HG03558 (cell line): Measurements from ENCODE around the gene KCNN1.

Experiments used
- ATAC-seq: cut with Tn5 transposase; IDR thresholded peaks from one replicate; pipeline ENCODE4 v1.9.1; 2021; ENCODE audit warnings: moderate number of reproducible peaks; ENCODE audit not compliant: unreplicated experiment; ENCODE audit errors: extremely low read depth

KCNN1 gene

GRCh38 chr19:17946965-17947784 lies 19.7 kb upstream of the KCNN1 start:
- ATAC-seq = no peak

- ATAC-seq = no peak
Measured at GRCh38 chr19:17947815-17948513, 18.9 kb upstream of the KCNN1 start.

DNA sequence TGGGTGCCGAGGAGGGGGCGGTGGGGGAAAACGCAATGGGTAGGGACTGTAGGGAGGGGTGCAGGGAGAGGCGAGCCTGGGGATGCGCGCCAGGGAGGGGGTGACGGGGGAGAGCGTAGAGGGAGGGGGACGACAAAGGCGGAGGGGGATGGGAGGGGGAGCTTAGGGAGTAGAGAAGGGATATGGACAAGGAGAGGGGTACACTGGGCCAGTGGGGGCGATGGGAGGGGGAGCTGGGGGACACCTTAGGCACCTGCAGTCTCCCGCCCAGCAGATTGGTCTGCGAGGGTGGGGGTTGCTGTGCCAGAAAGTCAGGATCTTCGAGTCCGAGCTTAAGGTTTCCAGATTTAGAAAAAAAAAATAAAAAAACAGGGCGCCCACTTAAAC lies 18.4 kb upstream of the KCNN1 start:
- no peak for ATAC-seq

- no peak for ATAC-seq
Measured at GRCh38 chr19:17948931-17949930, 17.7 kb upstream of the KCNN1 start.

DNA sequence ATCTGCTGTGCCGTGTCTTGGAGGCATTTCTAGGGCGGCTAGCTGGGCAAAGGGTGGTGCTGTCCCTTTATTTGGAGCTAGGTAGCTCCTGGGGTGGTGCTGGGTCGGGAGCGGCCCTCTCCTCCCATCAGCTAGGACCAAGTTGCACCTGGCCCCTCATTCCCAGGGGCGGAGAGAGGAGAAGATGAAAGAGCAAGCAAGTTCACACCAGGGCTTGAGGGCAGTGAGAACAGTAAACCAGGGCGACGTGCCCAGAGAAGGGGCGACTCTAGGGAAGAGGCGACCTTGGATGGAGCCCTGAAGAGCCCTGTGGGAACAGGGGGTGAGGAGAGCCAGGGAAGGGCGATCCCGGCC lies 17.0 kb upstream of the KCNN1 start:
- ATAC-seq = no peak

GRCh38 chr19:17950310-17951156 lies 16.4 kb upstream of the KCNN1 start:
- no peak for ATAC-seq

DNA sequence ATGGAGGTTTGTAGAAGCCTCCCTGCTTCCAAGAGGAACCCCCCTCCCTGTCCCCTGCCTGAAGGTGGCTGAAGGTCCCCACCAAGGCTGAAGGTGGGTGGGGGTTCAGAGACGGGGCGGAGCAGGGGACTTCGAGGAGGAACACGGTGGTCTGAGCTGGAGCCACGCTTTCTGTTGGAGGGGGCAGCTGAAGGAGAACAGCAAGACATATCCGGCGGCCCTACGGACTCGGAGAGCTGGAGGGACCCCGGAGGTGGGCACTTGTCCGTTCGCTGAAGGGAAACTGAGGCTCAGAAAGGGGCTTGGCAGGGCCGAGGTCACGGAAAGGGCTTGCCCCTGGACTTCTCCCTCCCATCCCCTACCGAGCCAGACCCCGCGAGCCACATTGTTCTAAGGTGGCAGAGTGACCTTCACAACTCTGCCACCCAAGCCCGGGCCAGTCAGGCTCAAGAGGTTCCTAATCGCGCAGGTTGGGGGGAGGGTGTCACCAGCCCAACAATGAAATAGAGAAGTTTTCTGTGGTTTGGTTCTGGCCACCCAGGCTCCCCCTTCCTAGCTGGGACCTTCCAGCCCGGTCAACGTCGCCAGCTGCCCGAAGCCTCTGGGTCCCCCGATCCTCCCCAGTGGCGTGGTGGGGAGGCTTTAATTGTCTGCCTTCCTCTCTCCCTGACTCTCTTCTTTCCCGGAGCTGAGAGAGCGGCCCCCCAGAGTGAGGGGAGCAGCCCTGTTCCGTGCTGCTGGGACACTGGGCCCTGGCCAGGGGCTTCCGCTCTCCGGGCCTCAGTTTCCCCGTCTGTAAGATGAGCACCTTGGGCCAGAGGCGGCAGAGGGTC lies 15.5 kb upstream of the KCNN1 start:
- no peak for ATAC-seq

GRCh38 chr19:17951990-17952976 lies 14.6 kb upstream of the KCNN1 start:
- ATAC-seq = no peak

DNA sequence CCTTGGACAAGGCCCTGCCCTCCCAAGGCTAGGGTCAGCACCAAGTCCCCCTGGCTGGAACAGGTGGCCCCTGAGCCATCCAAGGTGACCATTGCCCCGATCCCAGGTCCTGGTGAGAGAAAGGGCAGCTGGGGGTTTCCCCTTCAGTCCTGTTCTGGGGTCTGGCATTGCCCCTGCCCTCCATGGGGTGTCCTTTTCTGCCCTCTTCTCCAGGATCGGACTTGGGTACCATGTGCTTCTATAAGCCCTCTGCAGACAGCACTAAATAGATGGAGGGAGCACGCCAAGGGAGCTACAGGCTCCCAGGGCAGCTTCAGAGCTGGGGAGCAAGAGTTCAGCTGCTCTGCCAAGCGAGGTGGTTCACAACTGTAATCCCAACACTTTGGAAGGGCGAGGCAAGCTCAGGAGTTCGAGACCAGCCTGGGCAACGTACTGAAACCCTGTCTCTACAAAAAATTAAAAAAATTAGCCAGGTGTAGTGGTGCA lies 13.5 kb upstream of the KCNN1 start:
- no peak for ATAC-seq

DNA sequence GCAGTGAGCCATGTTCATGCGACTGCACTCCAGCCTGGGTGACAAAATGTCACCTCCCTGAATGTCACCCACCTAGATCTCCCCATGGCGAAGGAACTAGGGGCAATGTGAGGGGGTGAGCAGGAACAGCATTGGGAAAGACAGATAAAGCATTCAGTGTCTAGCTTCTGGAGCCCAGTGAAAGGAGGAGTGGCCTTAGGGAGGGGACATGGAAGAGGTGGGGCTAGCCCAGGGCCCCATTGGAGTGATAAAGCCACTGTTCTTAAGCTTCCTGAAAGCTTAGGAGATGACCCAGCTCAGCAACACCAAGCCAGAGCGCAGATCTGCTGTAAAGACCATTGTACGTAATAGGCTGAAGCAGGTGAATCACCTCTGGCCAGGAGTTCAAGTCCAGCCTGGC lies 13.0 kb upstream of the KCNN1 start:
- ATAC-seq = no peak

DNA sequence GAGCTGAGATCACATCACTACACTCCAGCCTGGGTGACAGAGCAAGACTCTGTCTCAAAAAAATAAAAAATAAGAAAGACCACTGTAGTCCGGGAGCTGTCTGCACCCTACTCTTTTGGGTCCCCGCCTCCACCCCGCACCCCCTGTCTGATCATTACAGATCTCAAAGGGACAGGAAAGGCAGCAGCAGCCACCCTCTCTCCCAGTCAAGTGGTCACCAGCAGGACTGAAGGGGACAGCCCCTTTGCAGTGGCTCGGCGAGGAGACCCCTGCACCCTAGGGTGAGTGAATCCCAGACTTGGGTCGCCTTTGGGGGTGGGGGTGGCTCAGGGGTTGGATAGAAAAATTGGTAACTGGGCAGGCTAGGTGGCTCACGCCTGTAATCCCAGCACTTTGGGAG lies 12.5 kb upstream of the KCNN1 start:
- no peak for ATAC-seq

DNA sequence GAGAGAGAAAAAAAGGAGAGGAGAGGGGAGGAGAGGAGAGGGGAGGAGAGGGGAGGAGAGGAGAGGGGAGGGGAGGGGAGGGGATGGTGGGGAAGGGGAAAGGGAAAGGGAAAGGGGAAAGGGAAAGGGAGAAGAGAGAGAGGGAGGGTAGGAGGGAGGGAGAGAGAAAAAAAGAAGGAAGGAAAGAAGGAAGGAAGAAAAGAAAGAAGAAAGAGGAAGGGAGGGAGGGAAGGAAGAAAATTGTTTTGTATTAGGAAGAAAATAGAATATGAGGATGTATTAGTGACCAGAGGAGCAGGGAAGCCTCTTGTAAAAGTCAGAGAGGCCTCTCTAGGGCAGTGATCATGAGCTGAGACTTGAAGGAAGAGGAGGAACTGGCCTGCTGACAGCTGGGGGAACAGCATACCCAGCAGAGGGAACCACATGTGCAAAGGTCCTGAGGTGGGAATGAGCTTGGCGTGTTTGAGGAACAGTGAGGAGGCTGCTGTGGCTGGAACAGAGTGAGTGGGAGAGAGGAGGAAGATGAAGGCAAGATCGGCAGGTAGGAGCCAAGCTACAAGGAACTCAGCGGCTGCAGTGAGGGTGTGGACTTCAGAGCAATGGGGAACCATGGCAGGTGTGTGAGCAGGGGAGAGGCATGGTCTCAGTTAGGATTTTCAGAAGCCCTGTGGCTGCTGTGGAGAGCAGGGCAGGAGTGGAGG lies 9.6 kb upstream of the KCNN1 start:
- no peak for ATAC-seq

GRCh38 chr19:17957885-17958284 lies 9.0 kb upstream of the KCNN1 start:
- ATAC-seq = no peak

DNA sequence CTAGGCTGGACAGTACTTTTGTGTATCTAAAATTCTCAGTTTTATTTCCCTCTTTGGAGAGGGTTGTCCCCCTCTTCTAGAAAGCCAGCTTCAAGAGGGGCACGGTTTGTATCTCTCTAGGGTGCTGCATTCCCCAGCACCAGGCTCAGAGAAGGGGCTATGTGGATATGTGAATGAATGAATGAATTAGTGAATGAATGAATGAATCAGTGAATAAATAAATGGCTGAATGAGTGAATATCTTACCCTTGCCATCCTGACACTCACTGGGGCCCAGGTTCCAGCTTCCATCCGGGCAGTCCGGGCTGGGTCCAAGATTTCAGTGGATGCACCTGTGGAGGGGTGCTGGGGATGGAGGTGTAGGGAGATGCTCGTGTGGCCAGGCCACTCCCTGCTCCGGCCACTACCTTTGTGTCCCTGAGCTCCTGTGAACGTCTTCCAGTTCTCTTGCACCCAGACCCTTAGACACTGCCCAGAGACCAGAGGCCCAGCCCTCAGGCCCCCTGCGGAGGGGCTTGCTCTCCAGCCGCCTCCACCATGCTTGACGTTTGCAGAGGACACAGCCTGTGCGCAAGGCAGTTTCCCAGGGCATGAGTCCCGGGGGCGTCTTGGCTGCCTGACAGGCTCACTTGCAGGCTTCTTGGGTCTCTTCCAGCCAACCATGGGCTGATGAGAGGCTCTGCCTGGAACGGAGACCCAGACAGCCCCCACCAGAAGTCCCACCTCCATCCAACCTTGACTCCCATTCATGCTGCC lies 2.8 kb upstream of the KCNN1 start:
- no peak for ATAC-seq

GRCh38 chr19:17965370-17966128 lies 1.4 kb upstream of the KCNN1 start:
- ATAC-seq = no peak

DNA sequence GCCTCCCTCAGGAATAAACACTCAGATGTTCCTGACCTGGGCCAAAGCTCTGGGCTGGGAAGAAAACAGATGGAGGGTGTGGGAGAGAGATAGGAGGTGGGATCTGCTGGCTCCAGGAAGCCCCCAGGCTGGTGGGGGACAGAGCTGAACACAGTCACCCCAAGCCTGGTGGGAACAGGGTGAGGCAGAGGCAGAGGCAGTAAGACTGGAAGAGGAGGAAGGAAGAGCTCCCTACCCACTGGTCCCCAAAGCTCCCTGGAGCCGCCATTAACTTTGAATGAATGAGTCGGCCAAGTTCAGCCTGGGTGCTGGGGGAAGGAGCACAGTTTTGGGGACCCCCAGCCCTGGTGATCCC lies 801 bp upstream of the KCNN1 start:
- ATAC-seq = no peak
